HEK293T (cell line): ENCODE data around the gene SENP1.

Experiments
- BHLHE40 ChIP-seq: fragments of 450-650 bp; IDR thresholded peaks from 2 replicates; pipeline ENCODE4 v1.6.1; 2016; ENCODE audit warnings: mild to moderate bottlenecking, moderate library complexity, borderline replicate concordance
- ELF4 ChIP-seq: fragments of 450-650 bp; IDR thresholded peaks from 2 replicates; pipeline ENCODE4 v1.6.1; 2017; ENCODE audit warnings: antibody characterized with exemption
- FOXK2 ChIP-seq: fragments of 450-650 bp; IDR thresholded peaks from 2 replicates; pipeline ENCODE4 v1.6.1; 2016; ENCODE audit warnings: mild to moderate bottlenecking
- HDGF ChIP-seq: fragments of 450-650 bp; IDR thresholded peaks from 2 replicates; pipeline ENCODE4 v1.6.1; 2017; ENCODE audit warnings: antibody characterized with exemption, borderline replicate concordance
- PKNOX1 ChIP-seq: fragments of 450-650 bp; IDR thresholded peaks from 2 replicates; pipeline ENCODE4 v1.6.1; 2016
- SP1 ChIP-seq: fragments of 450-650 bp; IDR thresholded peaks from 2 replicates; pipeline ENCODE4 v1.6.1; 2017
- SUZ12 ChIP-seq: fragments of 450-650 bp; IDR thresholded peaks from 2 replicates; pipeline ENCODE4 v1.6.1; 2016; ENCODE audit warnings: mild to moderate bottlenecking

- TF ChIP-seq BHLHE40 (no peak), SUZ12 (no peak), FOXK2 (no peak), ELF4 (no peak), SP1 (no peak), HDGF (no peak), PKNOX1 (no peak)
Measured at GRCh38 chr12:48008349-48008748, 97.5 kb downstream of the SENP1 start.
